ENCODE data around the gene TBC1D5. TPM values are rescaled to one million over a fixed set of nuclear protein-coding genes. Genes with fewer than 3 reads are reported as not detected.
"Not testable (repeated sequence)": the region's sequence is repeated elsewhere in the genome, so short reads cannot be mapped to it uniquely, and the experiment has no call there.

TBC1D5 gene
- total RNA-seq, 1 experiment from 2014 or later = 26.1 TPM

DNA sequence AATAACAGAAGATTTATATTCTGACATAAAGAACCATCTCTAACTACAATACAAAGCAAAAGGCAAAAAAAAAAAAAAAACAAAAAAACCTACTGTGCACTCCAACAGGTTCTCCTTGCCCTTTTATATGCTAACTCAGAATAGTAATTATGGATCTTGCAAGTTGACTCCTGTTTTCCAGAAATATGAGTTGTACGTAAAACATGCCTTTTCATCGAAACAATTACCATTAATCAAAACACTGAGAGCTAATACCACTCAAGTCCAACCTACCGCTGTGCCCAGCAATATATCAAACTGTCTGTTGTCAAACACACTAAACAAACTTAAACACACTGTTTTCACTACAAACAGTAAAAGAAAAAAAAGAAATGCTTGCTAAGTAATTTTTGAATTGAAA is 389.8 kb downstream of the TBC1D5 start (continued):
- TF ChIP-seq, protein P1, sequence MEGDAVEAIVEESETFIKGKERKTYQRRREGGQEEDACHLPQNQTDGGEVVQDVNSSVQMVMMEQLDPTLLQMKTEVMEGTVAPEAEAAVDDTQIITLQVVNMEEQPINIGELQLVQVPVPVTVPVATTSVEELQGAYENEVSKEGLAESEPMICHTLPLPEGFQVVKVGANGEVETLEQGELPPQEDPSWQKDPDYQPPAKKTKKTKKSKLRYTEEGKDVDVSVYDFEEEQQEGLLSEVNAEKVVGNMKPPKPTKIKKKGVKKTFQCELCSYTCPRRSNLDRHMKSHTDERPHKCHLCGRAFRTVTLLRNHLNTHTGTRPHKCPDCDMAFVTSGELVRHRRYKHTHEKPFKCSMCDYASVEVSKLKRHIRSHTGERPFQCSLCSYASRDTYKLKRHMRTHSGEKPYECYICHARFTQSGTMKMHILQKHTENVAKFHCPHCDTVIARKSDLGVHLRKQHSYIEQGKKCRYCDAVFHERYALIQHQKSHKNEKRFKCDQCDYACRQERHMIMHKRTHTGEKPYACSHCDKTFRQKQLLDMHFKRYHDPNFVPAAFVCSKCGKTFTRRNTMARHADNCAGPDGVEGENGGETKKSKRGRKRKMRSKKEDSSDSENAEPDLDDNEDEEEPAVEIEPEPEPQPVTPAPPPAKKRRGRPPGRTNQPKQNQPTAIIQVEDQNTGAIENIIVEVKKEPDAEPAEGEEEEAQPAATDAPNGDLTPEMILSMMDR (IDR thresholded peaks at IDR 0.05) = no peak
- TF ChIP-seq NFE2L1 (CRISPR knock-in tag; IDR thresholded peaks at IDR 0.05) (no peak), ZNF138 (CRISPR knock-in tag; conservative IDR thresholded peaks at IDR 0.05) (no peak)
- TF ChIP-seq, protein P2, sequence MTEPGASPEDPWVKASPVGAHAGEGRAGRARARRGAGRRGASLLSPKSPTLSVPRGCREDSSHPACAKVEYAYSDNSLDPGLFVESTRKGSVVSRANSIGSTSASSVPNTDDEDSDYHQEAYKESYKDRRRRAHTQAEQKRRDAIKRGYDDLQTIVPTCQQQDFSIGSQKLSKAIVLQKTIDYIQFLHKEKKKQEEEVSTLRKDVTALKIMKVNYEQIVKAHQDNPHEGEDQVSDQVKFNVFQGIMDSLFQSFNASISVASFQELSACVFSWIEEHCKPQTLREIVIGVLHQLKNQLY (CRISPR knock-in tag; IDR thresholded peaks at IDR 0.05) = no peak

DNA sequence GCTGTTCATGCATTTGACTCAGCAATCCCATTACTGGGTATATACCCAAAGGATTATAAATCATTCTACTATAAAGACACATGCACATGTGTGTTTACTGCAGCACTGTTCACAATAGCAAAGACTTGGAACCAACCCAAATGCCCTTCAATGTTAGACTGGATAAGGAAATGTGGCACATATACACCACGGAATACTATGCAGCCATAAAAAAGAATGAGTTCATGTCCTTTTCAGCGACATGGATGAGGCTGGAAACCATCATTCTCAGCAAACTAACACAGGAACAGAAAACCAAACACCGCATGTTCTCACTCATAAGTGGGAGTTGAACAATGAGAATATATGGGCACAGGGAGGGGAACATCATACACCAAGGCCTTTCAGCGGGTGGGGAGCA is 391.2 kb downstream of the TBC1D5 start:
- H3K36me3 Mint-ChIP-seq; H3K9me3 Mint-ChIP-seq; H3K27ac Mint-ChIP-seq; DNase-seq (ENCODE audit: low spot score); CTCF ChIA-PET; ATAC-seq; H3K4me3 Mint-ChIP-seq; H3K27me3 Mint-ChIP-seq (ENCODE audit: low read depth); POLR2A ChIA-PET: not testable (repeated sequence)
- peaks cover 13% of the 10 kb centered on the region for H3K4me1 Mint-ChIP-seq

DNA sequence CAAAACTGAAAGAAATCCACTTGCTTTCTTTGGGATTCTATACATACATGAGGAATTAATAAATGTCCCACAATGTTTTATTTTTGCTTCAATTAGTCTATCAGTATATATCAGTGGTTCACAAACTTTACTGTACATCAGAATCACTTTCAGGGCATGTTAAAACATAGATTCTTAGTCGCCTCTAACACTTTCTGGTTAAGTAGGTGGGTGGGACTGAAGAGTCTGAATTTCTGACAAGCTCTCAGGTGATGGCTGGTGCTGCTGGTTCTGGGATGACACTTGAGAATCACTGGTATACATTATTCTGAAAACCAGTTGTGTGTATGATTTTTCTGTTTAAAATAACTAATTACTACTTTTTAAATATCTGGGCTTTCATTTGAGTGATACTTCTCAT is 393.3 kb downstream of the TBC1D5 start:
- TF ChIP-seq NFE2L1 (CRISPR knock-in tag; IDR thresholded peaks at IDR 0.05) (no peak), NR2C2 (CRISPR knock-in tag; IDR thresholded peaks at IDR 0.05) (no peak), TCF7 (CRISPR knock-in tag; IDR thresholded peaks at IDR 0.05; ENCODE audit: low read depth) (no peak), GABPB1 (CRISPR knock-in tag; IDR thresholded peaks at IDR 0.05) (no peak), ESRRA (CRISPR knock-in tag; IDR thresholded peaks at IDR 0.05; ENCODE audit: borderline replicate concordance) (no peak)
- TF ChIP-seq, protein P3, sequence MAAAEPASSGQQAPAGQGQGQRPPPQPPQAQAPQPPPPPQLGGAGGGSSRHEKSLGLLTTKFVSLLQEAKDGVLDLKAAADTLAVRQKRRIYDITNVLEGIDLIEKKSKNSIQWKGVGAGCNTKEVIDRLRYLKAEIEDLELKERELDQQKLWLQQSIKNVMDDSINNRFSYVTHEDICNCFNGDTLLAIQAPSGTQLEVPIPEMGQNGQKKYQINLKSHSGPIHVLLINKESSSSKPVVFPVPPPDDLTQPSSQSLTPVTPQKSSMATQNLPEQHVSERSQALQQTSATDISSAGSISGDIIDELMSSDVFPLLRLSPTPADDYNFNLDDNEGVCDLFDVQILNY (CRISPR knock-in tag; IDR thresholded peaks at IDR 0.05) = no peak
- TF ChIP-seq, protein P4, sequence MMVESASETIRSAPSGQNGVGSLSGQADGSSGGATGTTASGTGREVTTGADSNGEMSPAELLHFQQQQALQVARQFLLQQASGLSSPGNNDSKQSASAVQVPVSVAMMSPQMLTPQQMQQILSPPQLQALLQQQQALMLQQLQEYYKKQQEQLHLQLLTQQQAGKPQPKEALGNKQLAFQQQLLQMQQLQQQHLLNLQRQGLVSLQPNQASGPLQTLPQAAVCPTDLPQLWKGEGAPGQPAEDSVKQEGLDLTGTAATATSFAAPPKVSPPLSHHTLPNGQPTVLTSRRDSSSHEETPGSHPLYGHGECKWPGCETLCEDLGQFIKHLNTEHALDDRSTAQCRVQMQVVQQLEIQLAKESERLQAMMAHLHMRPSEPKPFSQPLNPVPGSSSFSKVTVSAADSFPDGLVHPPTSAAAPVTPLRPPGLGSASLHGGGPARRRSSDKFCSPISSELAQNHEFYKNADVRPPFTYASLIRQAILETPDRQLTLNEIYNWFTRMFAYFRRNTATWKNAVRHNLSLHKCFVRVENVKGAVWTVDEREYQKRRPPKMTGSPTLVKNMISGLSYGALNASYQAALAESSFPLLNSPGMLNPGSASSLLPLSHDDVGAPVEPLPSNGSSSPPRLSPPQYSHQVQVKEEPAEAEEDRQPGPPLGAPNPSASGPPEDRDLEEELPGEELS (CRISPR knock-in tag; IDR thresholded peaks at IDR 0.05) = no peak
- TF ChIP-seq, protein P5, sequence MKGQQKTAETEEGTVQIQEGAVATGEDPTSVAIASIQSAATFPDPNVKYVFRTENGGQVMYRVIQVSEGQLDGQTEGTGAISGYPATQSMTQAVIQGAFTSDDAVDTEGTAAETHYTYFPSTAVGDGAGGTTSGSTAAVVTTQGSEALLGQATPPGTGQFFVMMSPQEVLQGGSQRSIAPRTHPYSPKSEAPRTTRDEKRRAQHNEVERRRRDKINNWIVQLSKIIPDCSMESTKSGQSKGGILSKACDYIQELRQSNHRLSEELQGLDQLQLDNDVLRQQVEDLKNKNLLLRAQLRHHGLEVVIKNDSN (CRISPR knock-in tag; IDR thresholded peaks at IDR 0.05) = no peak
- TF ChIP-seq, protein P6, sequence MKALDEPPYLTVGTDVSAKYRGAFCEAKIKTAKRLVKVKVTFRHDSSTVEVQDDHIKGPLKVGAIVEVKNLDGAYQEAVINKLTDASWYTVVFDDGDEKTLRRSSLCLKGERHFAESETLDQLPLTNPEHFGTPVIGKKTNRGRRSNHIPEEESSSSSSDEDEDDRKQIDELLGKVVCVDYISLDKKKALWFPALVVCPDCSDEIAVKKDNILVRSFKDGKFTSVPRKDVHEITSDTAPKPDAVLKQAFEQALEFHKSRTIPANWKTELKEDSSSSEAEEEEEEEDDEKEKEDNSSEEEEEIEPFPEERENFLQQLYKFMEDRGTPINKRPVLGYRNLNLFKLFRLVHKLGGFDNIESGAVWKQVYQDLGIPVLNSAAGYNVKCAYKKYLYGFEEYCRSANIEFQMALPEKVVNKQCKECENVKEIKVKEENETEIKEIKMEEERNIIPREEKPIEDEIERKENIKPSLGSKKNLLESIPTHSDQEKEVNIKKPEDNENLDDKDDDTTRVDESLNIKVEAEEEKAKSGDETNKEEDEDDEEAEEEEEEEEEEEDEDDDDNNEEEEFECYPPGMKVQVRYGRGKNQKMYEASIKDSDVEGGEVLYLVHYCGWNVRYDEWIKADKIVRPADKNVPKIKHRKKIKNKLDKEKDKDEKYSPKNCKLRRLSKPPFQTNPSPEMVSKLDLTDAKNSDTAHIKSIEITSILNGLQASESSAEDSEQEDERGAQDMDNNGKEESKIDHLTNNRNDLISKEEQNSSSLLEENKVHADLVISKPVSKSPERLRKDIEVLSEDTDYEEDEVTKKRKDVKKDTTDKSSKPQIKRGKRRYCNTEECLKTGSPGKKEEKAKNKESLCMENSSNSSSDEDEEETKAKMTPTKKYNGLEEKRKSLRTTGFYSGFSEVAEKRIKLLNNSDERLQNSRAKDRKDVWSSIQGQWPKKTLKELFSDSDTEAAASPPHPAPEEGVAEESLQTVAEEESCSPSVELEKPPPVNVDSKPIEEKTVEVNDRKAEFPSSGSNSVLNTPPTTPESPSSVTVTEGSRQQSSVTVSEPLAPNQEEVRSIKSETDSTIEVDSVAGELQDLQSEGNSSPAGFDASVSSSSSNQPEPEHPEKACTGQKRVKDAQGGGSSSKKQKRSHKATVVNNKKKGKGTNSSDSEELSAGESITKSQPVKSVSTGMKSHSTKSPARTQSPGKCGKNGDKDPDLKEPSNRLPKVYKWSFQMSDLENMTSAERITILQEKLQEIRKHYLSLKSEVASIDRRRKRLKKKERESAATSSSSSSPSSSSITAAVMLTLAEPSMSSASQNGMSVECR (CRISPR knock-in tag; IDR thresholded peaks at IDR 0.05; ENCODE audit: borderline replicate concordance) = no peak
- TF ChIP-seq, protein P2 (CRISPR knock-in tag; IDR thresholded peaks at IDR 0.05) = no peak

More for the DNA sequence above, 393.3 kb downstream of the TBC1D5 start:
- Mint-ChIP-seq H3K9me3 (no peaks in the 10 kb centered on the region), H3K4me1 (peaks cover 13% of the 10 kb centered on the region), H3K27ac (no peak overlapping the region), H3K27me3 (ENCODE audit: low read depth) (no peaks in the 10 kb centered on the region), H3K36me3 (no peaks in the 10 kb centered on the region), H3K4me3 (no peak overlapping the region)
- ATAC-seq (no peak), DNase-seq (ENCODE audit: low spot score) (no peak)
- POLR2A ChIA-PET = no interaction called here
- CTCF ChIA-PET = interaction anchor here (1.4 kb wide), 1 partner anchor 9 kb away, joined by 4 read pairs; no protein-coding TSS in a partner anchor

All from WTC11 (cell line).